Activated naive CD8-positive, alpha-beta T cell (primary cell): ENCODE data around the gene SCN7A.
"Not testable (repeated sequence)": the region's sequence is repeated elsewhere in the genome, so short reads cannot be mapped to it uniquely, and the experiment has no call there.

Experiments
- H3K27ac Mint-ChIP-seq: one replicate; pipeline ENCODE4 v1.8.0; 2021; ENCODE audit warnings: mixed read lengths
- H3K27me3 Mint-ChIP-seq: one replicate; pipeline ENCODE4 v1.8.0; 2021; ENCODE audit warnings: mixed read lengths
- H3K36me3 Mint-ChIP-seq: one replicate; pipeline ENCODE4 v1.8.0; 2021; ENCODE audit warnings: mixed read lengths
- H3K4me1 Mint-ChIP-seq: one replicate; pipeline ENCODE4 v1.8.0; 2021; ENCODE audit warnings: low read depth, mixed read lengths
- H3K4me3 Mint-ChIP-seq: one replicate; pipeline ENCODE4 v1.8.0; 2021; ENCODE audit warnings: mild to moderate bottlenecking, mixed read lengths
- H3K9me3 Mint-ChIP-seq: one replicate; pipeline ENCODE4 v1.8.0; 2021; ENCODE audit warnings: low read depth, mixed read lengths

The SCN7A gene

GRCh38 chr2:166364476-166365161 is 129.4 kb downstream of the SCN7A start:
- Mint-ChIP-seq H3K27ac (no peak overlapping the region), H3K4me3 (no peak overlapping the region)

GRCh38 chr2:166361351-166362153 is 132.5 kb downstream of the SCN7A start:
- H3K27me3 Mint-ChIP-seq, result no peaks in the 10 kb centered on the region
- no peak overlapping the region for H3K27ac Mint-ChIP-seq
- H3K4me1 Mint-ChIP-seq, result no peaks in the 10 kb centered on the region
- no peak overlapping the region for H3K4me3 Mint-ChIP-seq
- no peaks in the 10 kb centered on the region for H3K36me3 Mint-ChIP-seq
- H3K9me3 Mint-ChIP-seq, result no peaks in the 10 kb centered on the region

More at GRCh38 chr2:166364476-166365161, 129.4 kb downstream of the SCN7A start:
- H3K4me1 Mint-ChIP-seq, result no peaks in the 10 kb centered on the region
- H3K9me3 Mint-ChIP-seq, result no peaks in the 10 kb centered on the region
- H3K36me3 Mint-ChIP-seq, result no peaks in the 10 kb centered on the region
- H3K27me3 Mint-ChIP-seq, result peaks cover 2% of the 10 kb centered on the region

- Mint-ChIP-seq H3K4me3 (no peak overlapping the region), H3K36me3 (no peaks in the 10 kb centered on the region), H3K27me3 (no peaks in the 10 kb centered on the region), H3K4me1 (no peaks in the 10 kb centered on the region), H3K27ac (no peak overlapping the region), H3K9me3 (no peaks in the 10 kb centered on the region)
These were observed 133.1 kb downstream of the SCN7A start for GRCh38 chr2:166360906-166361305.

GRCh38 chr2:166360426-166360825 is 133.6 kb downstream of the SCN7A start:
- H3K27ac Mint-ChIP-seq, result no peak overlapping the region
- H3K9me3 Mint-ChIP-seq, result no peaks in the 10 kb centered on the region
- no peaks in the 10 kb centered on the region for H3K4me1 Mint-ChIP-seq
- no peaks in the 10 kb centered on the region for H3K36me3 Mint-ChIP-seq
- H3K27me3 Mint-ChIP-seq, result no peaks in the 10 kb centered on the region
- no peak overlapping the region for H3K4me3 Mint-ChIP-seq

- not testable (repeated sequence) for H3K4me1 Mint-ChIP-seq, H3K9me3 Mint-ChIP-seq, H3K36me3 Mint-ChIP-seq
These were observed 136.1 kb downstream of the SCN7A start for GRCh38 chr2:166357950-166358321.

GRCh38 chr2:166357068-166357949 is 136.7 kb downstream of the SCN7A start:
- H3K4me1 Mint-ChIP-seq, result no peaks in the 10 kb centered on the region
- no peak overlapping the region for H3K4me3 Mint-ChIP-seq
- no peak overlapping the region for H3K27ac Mint-ChIP-seq
- H3K27me3 Mint-ChIP-seq, result no peaks in the 10 kb centered on the region
- no peaks in the 10 kb centered on the region for H3K9me3 Mint-ChIP-seq
- no peaks in the 10 kb centered on the region for H3K36me3 Mint-ChIP-seq

More at GRCh38 chr2:166357950-166358321, 136.1 kb downstream of the SCN7A start:
- H3K4me3 Mint-ChIP-seq, H3K27ac Mint-ChIP-seq, H3K27me3 Mint-ChIP-seq: not testable (repeated sequence)
